Measurements from ENCODE around the gene MKRN2OS. TPM values are rescaled to one million over a fixed set of nuclear protein-coding genes. Genes with fewer than 3 reads are reported as not detected.

Gene MKRN2OS
- total RNA-seq, 4 donors from 2014 or later: 1.3 TPM; not detected in 3

DNA sequence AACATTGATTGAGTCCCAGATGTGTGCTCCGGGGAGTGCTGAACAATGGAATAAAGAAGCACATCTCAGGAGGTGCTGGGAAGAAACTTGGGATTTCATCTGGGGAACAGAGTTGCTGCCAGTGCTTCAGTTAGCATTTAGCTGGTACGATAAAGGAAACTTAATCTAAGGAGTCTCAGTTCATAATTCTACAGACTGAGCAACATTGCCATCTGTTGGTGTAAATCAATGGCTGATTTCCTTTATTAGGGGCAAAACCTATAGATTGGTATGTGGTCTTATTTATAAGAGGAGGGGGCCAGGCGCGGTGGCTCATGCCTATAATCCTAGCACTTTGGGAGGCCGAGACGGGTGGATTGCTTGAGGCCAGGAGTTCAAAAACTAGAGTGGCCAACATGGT, 8.9 kb downstream of the MKRN2OS start:
- no peaks in the 10 kb centered on the region for H3K9me3 ChIP-seq

DNA sequence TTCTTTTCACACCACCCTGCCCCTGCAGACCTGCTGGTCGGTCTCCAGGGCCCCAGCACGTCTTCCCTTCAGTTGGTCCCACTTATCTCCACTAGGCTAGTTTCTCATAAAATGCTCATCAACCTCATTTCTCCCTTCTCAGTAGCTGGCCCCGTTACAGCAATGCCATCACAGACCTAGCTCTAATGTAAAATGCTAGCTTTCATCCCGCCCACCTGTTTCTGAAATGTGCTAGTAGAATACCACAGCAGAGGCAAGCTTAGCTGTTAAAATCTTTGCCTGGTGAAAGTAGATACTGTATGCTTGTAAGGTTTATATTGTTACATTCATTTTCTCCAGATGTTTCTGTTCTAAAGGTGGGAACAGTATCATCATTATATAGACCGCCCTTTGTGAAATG, 13.1 kb downstream of the MKRN2OS start:
- 81 to 84% methylated on average over 5 of the region's 5 CpGs for whole genome bisulfite sequencing, 2 donors (ENCODE audit: low coverage in 1 of 2)
- Histone ChIP-seq H3K27ac (no peak overlapping the region), H3K4me3 (no peak overlapping the region), H3K36me3 (peaks cover 0 to 67% of the 10 kb centered on the region in 2 donors), H3K9me3 (no peaks in the 10 kb centered on the region), H3K27me3 (no peaks in the 10 kb centered on the region), H3K4me1 (no peaks in the 10 kb centered on the region)
- no peak for ATAC-seq
- TF ChIP-seq POLR2A (IDR thresholded peaks at IDR 0.05): no peak

More for the DNA sequence above, 8.9 kb downstream of the MKRN2OS start:
- Histone ChIP-seq H3K27ac (no peak overlapping the region), H3K27me3 (no peaks in the 10 kb centered on the region), H3K4me3 (no peak overlapping the region), H3K4me1 (no peaks in the 10 kb centered on the region), H3K36me3 (peaks cover 0 to 48% of the 10 kb centered on the region in 2 donors)
- no peak for ATAC-seq
- TF ChIP-seq, protein P1, sequence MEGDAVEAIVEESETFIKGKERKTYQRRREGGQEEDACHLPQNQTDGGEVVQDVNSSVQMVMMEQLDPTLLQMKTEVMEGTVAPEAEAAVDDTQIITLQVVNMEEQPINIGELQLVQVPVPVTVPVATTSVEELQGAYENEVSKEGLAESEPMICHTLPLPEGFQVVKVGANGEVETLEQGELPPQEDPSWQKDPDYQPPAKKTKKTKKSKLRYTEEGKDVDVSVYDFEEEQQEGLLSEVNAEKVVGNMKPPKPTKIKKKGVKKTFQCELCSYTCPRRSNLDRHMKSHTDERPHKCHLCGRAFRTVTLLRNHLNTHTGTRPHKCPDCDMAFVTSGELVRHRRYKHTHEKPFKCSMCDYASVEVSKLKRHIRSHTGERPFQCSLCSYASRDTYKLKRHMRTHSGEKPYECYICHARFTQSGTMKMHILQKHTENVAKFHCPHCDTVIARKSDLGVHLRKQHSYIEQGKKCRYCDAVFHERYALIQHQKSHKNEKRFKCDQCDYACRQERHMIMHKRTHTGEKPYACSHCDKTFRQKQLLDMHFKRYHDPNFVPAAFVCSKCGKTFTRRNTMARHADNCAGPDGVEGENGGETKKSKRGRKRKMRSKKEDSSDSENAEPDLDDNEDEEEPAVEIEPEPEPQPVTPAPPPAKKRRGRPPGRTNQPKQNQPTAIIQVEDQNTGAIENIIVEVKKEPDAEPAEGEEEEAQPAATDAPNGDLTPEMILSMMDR (IDR thresholded peaks at IDR 0.05): peak in 1 of 4 experiments; percentile 9
- TF ChIP-seq POLR2A (IDR thresholded peaks at IDR 0.05) (no peak), POLR2AphosphoS5 (IDR thresholded peaks at IDR 0.05) (no peak), EP300 (IDR thresholded peaks at IDR 0.05) (no peak)
- WGBS, 2 donors (ENCODE audit: low coverage in 1 of 2): 54 to 82% methylated on average over 2 to 5 of the region's 6 CpGs

DNA sequence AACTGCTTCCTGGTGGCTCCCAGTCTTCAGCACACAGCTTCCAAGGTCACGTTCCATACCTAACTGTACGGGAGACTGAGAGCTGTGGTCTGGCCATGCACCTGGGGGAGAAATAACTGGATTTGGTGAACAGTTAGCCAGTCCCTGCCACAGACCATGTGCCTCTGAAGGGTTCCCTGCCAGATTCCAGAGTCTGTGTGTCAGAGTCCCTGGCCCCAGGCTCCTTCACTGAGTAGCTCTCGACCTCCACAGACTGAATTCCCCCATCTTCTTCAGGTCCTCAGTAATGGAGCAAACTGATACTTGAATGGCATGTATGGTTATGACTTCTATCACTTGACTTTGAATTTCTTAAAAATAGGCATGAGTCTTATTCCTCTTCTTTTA, 17.5 kb downstream of the MKRN2OS start:
- 86% methylated on average over 1 of the region's 3 CpGs; no CpG with 5 or more reads in 1 of the 2 donors for WGBS, 2 donors (ENCODE audit: low coverage in 1 of 2)
- Histone ChIP-seq H3K9me3 (no peaks in the 10 kb centered on the region), H3K4me1 (no peaks in the 10 kb centered on the region), H3K27ac (no peak overlapping the region), H3K4me3 (no peak overlapping the region), H3K36me3 (peaks cover 0 to 89% of the 10 kb centered on the region in 2 donors), H3K27me3 (no peaks in the 10 kb centered on the region)
- TF ChIP-seq POLR2A (IDR thresholded peaks at IDR 0.05) (no peak), EP300 (IDR thresholded peaks at IDR 0.05) (no peak), POLR2AphosphoS5 (IDR thresholded peaks at IDR 0.05) (no peak)
- TF ChIP-seq, protein P1 (IDR thresholded peaks at IDR 0.05): no peak
- no peak for ATAC-seq

DNA sequence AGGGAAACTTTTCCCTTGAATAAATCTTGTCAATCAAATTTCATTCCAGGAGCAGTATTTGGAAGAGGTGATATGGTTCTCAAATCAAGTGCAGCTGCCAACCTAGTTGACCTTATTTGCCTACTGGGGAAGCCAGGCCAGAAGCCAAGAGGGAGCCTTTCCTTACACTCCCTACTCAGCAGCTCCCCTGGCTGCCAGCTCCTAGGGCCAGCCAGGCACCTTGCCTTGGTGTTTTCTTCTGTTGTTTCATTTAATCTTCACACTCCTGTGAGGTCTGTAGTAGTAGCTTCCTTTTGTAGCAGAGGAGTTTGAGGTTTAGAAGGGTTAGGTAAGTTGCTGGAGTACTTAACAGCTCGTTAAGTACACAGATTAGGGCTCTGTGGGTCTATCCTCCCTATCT, 22.6 kb downstream of the MKRN2OS start:
- whole genome bisulfite sequencing, 2 donors (ENCODE audit: low coverage in 1 of 2): 100% methylated on average over 1 of the region's 1 CpG
- Histone ChIP-seq H3K27ac (no peak overlapping the region), H3K36me3 (peaks cover 0 to 77% of the 10 kb centered on the region in 2 donors), H3K9me3 (no peaks in the 10 kb centered on the region), H3K27me3 (no peaks in the 10 kb centered on the region), H3K4me1 (no peaks in the 10 kb centered on the region), H3K4me3 (no peak overlapping the region)
- TF ChIP-seq POLR2AphosphoS5 (IDR thresholded peaks at IDR 0.05): no peak
- no peak for TF ChIP-seq POLR2A (IDR thresholded peaks at IDR 0.05)
- no peak for ATAC-seq

DNA sequence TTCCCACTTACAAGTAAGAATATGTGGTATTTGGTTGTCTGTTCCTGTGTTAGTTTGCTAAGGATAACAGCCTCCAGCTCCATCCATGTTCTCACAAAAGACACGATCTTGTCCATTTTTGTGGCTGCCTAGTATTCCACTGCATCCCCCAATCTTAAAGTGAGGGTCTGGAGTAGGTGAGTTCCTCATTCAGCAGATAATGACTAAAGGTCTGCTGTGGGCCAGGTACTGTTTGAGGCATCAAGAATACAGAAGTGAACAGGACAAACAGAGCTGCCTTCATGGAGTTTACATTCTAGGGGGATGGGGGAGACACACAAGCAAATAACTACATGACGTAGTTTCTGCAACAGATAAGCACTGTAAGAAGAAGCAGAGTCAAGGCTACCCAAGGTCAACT, 24.3 kb downstream of the MKRN2OS start:
- no peak overlapping the region for H3K4me3 ChIP-seq
- WGBS, 2 donors (ENCODE audit: low coverage in 1 of 2): 100% methylated on average over 1 to 2 of the region's 2 CpGs
- H3K4me1 ChIP-seq: no peaks in the 10 kb centered on the region
- H3K27ac ChIP-seq: no peak overlapping the region
- peaks cover 0 to 62% of the 10 kb centered on the region in 2 donors for H3K36me3 ChIP-seq
- no peak for ATAC-seq
- H3K9me3 ChIP-seq: no peaks in the 10 kb centered on the region
- TF ChIP-seq POLR2A (IDR thresholded peaks at IDR 0.05) (no peak), EP300 (IDR thresholded peaks at IDR 0.05) (no peak)
- H3K27me3 ChIP-seq: no peaks in the 10 kb centered on the region

DNA sequence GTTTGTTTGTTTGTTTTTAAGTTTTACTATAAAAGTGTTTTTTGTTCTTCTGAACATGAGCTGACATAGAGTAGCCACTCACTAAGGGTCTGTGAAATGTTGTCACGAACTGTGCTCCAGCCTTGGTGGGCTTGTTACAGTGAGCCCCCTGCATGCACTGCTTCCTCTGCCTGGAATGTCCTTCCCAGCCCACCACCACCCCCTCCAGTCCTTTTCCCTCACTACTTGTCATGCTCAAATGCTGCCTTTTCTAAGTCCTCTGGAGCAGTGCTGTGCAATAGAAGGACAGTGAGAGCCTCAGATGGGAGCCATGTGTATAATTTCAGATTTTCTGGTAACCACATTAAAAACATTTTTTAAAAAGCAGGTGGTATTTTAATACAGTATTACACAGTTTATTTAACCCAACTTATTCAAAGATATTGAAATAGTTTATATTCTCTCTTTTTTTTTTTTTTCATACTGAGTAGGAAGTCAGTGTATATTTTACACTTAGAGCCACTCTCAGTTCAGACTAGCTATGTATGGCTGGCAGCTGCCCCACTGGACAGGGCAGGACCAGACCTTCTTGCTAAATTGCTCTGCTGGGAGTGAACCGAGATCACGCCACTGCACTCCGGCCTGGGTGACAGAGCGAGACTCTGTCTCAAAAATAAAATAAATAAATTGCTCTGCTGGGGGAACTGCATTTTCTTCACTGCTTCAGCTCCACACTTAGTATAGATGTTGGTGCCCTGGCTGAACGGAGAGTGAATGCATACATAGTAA, 26.9 kb downstream of the MKRN2OS start:
- no peaks in the 10 kb centered on the region for H3K4me1 ChIP-seq
- H3K9me3 ChIP-seq: no peaks in the 10 kb centered on the region
- no peak overlapping the region for H3K27ac ChIP-seq
- WGBS, 2 donors (ENCODE audit: low coverage in 1 of 2): 74 to 96% methylated on average over 3 to 6 of the region's 6 CpGs
- H3K36me3 ChIP-seq: peaks cover 0 to 40% of the 10 kb centered on the region in 2 donors
- TF ChIP-seq EP300 (IDR thresholded peaks at IDR 0.05): no peak
- H3K27me3 ChIP-seq: no peaks in the 10 kb centered on the region
- H3K4me3 ChIP-seq: no peak overlapping the region
- ATAC-seq: no peak

DNA sequence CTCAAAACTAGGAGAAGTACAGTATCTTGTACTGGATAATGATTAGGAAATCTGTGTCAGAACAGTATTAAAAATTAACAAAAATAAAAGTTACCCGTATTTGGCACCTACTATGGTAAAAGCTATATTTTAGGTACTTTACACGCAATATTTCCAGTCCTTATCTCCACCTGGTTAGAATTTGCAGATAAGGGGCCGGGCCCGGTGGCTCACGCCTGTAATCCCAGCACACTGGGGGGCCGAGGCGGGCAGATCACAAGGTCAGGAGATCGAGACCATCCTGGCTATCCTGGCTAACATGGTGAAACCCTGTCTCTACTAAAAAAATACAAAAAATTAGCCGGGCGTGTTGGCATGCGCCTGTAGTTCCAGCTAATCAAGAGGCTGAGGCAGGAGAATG, 28.4 kb downstream of the MKRN2OS start:
- H3K27me3 ChIP-seq: no peaks in the 10 kb centered on the region
- no peak for TF ChIP-seq POLR2AphosphoS5 (IDR thresholded peaks at IDR 0.05)
- no peak for TF ChIP-seq POLR2A (IDR thresholded peaks at IDR 0.05)
- no peak for TF ChIP-seq EP300 (IDR thresholded peaks at IDR 0.05)
- TF ChIP-seq, protein P1 (IDR thresholded peaks at IDR 0.05): no peak
- H3K4me1 ChIP-seq: no peaks in the 10 kb centered on the region
- no peaks in the 10 kb centered on the region for H3K9me3 ChIP-seq
- ATAC-seq: no peak
- H3K27ac ChIP-seq: no peak overlapping the region
- 82 to 88% methylated on average over 6 to 7 of the region's 11 CpGs for WGBS, 2 donors (ENCODE audit: low coverage in 1 of 2)
- no peak overlapping the region for H3K4me3 ChIP-seq
- peaks cover 0 to 44% of the 10 kb centered on the region in 2 donors for H3K36me3 ChIP-seq
